ENCODE data around the gene BGN.

The BGN gene

GRCh38 chrX:153537080-153537479, 42.3 kb downstream of the BGN start:
- no peak for DNase-seq

GRCh38 chrX:153537526-153538295, 42.9 kb downstream of the BGN start:
- DNase-seq, result no peak

- DNase-seq, result no peak
Observed at GRCh38 chrX:153538424-153538823, 43.6 kb downstream of the BGN start.

- peak; percentile 84 for DNase-seq
Observed at GRCh38 chrX:153539171-153539978, 44.6 kb downstream of the BGN start.

GRCh38 chrX:153539979-153540358, 45.2 kb downstream of the BGN start:
- no peak for DNase-seq

DNA sequence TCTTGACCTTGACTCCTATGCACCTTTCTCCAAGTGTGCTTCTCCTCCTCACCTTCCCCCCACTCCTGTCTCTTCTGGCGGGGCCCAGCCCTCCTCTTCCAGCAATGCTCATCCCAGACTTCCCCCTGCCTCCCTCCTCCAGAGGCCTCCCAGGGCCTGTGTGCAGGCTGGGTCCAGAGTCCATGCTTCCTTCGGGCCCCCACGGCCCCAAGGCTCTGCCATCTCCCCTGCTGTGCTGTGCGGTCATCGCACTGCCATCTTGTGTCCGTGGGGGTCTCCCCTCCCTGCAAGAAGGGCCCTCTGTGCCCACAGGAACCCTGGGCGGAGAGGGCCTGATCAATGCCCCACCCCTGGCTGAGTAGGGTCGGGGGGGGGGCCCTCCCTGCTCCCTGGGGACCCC, 49.9 kb downstream of the BGN start:
- DNase-seq, result no peak

DNA sequence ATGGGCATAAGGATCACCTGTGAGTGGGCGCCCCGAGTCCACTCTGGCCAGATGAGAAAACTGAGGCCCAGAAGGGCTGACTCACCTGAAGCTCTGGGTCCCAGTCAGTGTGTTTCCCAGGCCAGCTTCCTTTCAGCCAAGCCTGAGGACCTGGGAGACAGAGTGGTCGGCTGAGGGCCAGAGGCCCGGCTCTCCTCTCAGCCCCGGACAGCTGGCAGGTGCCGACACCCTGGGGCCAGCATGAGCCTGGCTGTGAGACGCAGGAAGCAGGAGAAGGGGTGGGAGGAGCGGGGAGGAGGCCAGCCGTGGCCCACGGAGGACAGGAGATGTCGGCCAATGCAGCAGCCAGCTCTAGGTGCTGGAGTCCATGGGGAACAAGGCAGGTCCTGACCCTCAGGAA, 51.6 kb downstream of the BGN start:
- no peak for DNase-seq

DNA sequence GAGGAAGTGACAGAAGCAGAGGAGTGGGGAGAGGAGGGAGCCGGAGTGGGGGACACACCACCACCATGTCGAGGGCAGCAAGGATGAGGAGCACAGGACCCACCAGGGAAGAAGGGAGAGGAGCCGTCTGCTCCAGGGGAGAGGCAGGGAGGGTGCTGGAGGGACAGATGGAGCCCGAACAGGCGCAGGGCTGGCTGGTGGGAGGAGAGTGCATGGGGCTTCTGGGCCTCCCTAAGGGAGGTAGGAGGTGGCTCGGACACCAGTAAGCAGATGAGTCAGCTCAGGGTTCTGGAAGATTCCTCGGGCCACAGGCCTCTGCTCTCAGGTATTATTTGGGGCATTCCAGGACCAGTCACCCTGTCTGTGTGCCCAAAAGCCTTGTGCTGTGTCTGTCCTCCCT, 52.4 kb downstream of the BGN start:
- no peak for DNase-seq

DNA sequence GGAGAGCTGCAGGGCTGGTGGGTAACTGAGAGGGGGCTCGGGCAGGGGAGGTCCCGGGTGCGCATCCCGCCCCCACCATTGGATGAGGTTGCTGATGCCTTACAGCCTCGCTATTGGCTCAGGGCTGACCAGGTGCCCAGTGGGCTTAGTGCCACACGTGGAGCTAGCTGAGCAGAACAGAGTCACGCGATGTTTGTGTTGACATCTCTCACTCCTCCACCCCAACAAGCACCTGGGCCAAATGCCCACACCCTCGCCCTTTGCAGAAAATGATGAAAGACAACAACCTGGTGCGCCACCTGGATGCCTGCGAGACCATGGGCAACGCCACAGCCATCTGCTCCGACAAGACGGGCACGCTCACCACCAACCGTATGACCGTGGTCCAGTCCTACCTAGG, 54.5 kb downstream of the BGN start:
- DNase-seq, result no peak

GRCh38 chrX:153549807-153550206, 55.0 kb downstream of the BGN start:
- DNase-seq, result no peak

GRCh38 chrX:153551135-153551534, 56.4 kb downstream of the BGN start:
- DNase-seq, result no peak

DNA sequence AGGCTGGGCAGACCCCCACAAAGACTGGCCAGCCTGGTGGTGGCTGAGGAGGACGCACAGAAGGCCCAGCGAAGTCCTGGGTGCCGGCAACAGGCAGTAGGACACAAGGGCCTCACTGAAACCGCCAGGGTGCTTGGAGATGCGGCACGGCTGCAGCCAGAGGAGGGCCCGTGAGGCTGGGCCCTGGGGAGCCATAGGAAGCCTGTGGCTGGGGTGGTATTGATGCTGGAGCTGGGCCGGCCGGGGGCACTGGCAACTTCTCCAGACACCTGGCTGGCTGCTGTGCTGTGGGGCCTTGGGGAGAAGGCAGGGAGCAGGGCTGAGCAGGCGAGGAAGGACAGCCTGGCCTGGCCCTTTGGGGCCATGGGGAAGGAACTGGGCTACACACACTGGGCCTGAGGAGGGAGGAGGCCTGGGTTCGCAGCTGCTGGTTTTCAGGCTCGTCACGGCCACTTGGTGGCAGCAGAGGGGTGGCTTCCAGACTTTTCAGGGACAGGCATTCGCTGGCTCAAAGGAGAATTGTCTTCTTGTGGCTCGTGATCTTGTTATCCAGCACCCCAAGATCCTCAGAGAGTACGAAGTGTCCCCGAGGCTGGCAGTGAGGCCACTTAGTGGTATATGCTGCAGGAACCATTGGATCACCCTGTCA, 59.9 kb downstream of the BGN start:
- DNase-seq, result peak; percentile 69

DNA sequence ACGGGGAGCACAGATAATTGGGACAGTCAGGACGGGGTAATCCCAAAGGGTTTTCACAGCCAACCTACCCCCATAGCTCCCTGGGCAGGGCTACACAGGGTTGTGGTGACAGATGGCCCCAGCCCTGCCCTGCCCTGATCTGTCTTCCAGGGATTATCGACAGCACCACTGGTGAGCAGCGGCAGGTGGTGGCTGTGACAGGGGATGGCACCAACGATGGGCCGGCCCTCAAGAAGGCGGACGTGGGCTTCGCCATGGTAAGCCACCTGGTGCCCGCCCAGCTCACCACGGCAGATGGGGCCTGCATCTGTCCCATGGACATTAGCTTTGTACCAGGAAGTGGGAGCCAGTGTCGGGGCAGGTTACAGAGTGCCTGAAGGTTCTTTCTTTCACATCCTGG, 62.0 kb downstream of the BGN start:
- no peak for DNase-seq

DNA sequence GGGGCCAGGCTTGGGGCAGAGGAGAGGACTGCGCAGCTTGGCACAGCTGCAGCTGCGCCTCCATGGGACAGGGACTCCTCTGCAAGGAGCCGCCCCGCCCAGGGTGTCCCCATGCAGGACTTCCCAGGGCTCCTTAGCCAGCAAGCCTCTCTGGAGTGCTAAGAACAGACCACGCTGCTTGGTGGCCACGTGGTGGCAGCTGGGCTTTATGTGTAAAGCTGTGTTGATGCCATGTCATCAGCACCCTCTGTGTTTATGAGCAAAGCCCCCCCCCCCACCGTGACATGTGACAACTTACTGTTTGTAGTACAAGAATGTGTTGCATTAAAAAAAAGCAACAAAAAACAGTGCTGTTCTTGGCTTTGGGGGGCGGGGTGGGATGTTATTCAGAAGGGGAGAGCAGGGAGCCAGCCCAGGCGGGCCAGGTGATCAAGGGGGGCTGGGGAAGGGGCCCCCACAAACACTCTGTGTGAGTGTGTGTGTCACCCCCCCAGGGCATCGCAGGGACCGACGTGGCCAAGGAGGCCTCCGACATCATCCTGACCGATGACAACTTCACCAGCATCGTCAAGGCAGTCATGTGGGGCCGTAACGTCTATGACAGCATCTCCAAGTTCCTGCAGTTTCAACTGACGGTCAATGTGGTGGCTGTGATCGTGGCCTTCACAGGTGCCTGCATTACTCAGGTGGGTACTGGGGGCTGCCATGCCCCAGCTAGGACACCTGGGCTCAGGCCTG, 63.0 kb downstream of the BGN start:
- DNase-seq, result no peak
